ENCODE measurements around the gene KCTD3.

The KCTD3 gene

GRCh38 chr1:215652371-215652770, 85.3 kb downstream of the KCTD3 start:
- Histone ChIP-seq H3K36me3 (ENCODE audit: control insufficient read depth in 2 of 2, insufficient read depth in 1 of 2, low read length in 2 of 2) (no peaks in the 10 kb centered on the region), H3K4me1 (ENCODE audit: control insufficient read depth, insufficient read depth, low read length) (no peaks in the 10 kb centered on the region), H3K4me3 (ENCODE audit: low read depth, low read length) (no peak overlapping the region), H3K9me3 (ENCODE audit: control insufficient read depth, insufficient read depth, low read depth, low read length) (no peaks in the 10 kb centered on the region), H3K27ac (ENCODE audit: extremely low read depth, low read depth, low read length) (no peak overlapping the region)
- TF ChIP-seq, protein P1, sequence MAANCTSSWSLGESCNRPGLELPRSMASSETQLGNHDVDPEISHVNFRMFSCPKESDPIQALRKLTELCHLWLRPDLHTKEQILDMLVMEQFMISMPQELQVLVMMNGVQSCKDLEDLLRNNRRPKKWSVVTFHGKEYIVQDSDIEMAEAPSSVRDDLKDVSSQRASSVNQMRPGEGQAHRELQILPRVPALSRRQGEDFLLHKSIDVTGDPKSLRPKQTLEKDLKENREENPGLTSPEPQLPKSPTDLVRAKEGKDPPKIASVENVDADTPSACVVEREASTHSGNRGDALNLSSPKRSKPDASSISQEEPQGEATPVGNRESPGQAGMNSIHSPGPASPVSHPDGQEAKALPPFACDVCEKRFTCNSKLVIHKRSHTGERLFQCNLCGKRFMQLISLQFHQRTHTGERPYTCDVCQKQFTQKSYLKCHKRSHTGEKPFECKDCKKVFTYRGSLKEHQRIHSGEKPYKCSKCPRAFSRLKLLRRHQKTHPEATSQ (tag by site-specific recombination; IDR thresholded peaks at IDR 0.05): no peak
- TF ChIP-seq ZNF423 (tag by site-specific recombination; IDR thresholded peaks at IDR 0.05) (no peak), BCL6B (tag by site-specific recombination; IDR thresholded peaks at IDR 0.05) (no peak), ZFP41 (tag by site-specific recombination; IDR thresholded peaks at IDR 0.05; ENCODE audit: borderline replicate concordance) (no peak), ZNF311 (tag by site-specific recombination; IDR thresholded peaks at IDR 0.05; ENCODE audit: borderline replicate concordance) (no peak)
- TF ChIP-seq, protein P2, sequence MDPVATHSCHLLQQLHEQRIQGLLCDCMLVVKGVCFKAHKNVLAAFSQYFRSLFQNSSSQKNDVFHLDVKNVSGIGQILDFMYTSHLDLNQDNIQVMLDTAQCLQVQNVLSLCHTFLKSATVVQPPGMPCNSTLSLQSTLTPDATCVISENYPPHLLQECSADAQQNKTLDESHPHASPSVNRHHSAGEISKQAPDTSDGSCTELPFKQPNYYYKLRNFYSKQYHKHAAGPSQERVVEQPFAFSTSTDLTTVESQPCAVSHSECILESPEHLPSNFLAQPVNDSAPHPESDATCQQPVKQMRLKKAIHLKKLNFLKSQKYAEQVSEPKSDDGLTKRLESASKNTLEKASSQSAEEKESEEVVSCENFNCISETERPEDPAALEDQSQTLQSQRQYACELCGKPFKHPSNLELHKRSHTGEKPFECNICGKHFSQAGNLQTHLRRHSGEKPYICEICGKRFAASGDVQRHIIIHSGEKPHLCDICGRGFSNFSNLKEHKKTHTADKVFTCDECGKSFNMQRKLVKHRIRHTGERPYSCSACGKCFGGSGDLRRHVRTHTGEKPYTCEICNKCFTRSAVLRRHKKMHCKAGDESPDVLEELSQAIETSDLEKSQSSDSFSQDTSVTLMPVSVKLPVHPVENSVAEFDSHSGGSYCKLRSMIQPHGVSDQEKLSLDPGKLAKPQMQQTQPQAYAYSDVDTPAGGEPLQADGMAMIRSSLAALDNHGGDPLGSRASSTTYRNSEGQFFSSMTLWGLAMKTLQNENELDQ (tag by site-specific recombination; IDR thresholded peaks at IDR 0.05; ENCODE audit: low read depth): no peak
- POLR2A ChIA-PET: no interaction called here
- CTCF ChIA-PET: no interaction called here

- no peak overlapping the region for H3K4me3 ChIP-seq (ENCODE audit: low read depth, low read length)
- H3K36me3 ChIP-seq (ENCODE audit: control insufficient read depth in 2 of 2, insufficient read depth in 1 of 2, low read length in 2 of 2): no peaks in the 10 kb centered on the region
- no peaks in the 10 kb centered on the region for H3K9me3 ChIP-seq (ENCODE audit: control insufficient read depth, insufficient read depth, low read depth, low read length)
- POLR2A ChIA-PET: no interaction called here
- no peaks in the 10 kb centered on the region for H3K4me1 ChIP-seq (ENCODE audit: control insufficient read depth, insufficient read depth, low read length)
- TF ChIP-seq KLF8 (tag by site-specific recombination; IDR thresholded peaks at IDR 0.05) (no peak), ZEB2 (tag by site-specific recombination; IDR thresholded peaks at IDR 0.05) (no peak), ZNF830 (tag by site-specific recombination; IDR thresholded peaks at IDR 0.05; ENCODE audit: low read depth) (no peak), SCRT1 (tag by site-specific recombination; IDR thresholded peaks at IDR 0.05; ENCODE audit: borderline replicate concordance) (no peak), TSHZ1 (tag by site-specific recombination; IDR thresholded peaks at IDR 0.05; ENCODE audit: borderline replicate concordance) (no peak), ZNF792 (tag by site-specific recombination; IDR thresholded peaks at IDR 0.05) (no peak), ZNF707 (tag by site-specific recombination; IDR thresholded peaks at IDR 0.05) (no peak), ZNF701 (tag by site-specific recombination; IDR thresholded peaks at IDR 0.05) (no peak), ZNF335 (tag by site-specific recombination; conservative IDR thresholded peaks at IDR 0.05) (no peak), ZNF670 (tag by site-specific recombination; IDR thresholded peaks at IDR 0.05; ENCODE audit: low read depth) (no peak), ZNF837 (tag by site-specific recombination; IDR thresholded peaks at IDR 0.05) (no peak)
- TF ChIP-seq, protein P3, sequence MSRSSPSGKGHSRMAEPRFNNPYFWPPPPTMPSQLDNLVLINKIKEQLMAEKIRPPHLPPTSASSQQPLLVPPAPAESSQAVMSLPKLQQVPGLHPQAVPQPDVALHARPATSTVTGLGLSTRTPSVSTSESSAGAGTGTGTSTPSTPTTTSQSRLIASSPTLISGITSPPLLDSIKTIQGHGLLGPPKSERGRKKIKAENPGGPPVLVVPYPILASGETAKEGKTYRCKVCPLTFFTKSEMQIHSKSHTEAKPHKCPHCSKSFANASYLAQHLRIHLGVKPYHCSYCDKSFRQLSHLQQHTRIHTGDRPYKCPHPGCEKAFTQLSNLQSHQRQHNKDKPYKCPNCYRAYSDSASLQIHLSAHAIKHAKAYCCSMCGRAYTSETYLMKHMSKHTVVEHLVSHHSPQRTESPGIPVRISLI (tag by site-specific recombination; IDR thresholded peaks at IDR 0.05): no peak
- TF ChIP-seq, protein P4, sequence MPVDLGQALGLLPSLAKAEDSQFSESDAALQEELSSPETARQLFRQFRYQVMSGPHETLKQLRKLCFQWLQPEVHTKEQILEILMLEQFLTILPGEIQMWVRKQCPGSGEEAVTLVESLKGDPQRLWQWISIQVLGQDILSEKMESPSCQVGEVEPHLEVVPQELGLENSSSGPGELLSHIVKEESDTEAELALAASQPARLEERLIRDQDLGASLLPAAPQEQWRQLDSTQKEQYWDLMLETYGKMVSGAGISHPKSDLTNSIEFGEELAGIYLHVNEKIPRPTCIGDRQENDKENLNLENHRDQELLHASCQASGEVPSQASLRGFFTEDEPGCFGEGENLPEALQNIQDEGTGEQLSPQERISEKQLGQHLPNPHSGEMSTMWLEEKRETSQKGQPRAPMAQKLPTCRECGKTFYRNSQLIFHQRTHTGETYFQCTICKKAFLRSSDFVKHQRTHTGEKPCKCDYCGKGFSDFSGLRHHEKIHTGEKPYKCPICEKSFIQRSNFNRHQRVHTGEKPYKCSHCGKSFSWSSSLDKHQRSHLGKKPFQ (tag by site-specific recombination; IDR thresholded peaks at IDR 0.05): no peak
- CTCF ChIA-PET: interaction anchor here (0.9 kb wide), 1 partner anchor 53 kb away, joined by 3 read pairs; no protein-coding TSS in a partner anchor
- no peak overlapping the region for H3K27ac ChIP-seq (ENCODE audit: extremely low read depth, low read depth, low read length)
Measured at GRCh38 chr1:215657047-215657446, 89.9 kb downstream of the KCTD3 start.
